Hepatocyte (in vitro differentiated cells): Measurements from ENCODE around the gene PRRT3. TPM values are rescaled to one million over a fixed set of nuclear protein-coding genes. Genes with fewer than 3 reads are reported as not detected.

ENCODE experiments used
- DNase-seq: peaks from one replicate; pipeline ENCODE4 v3.0.0-alpha.2; 2016; ENCODE audit warnings: low spot score
- H2AFZ ChIP-seq: fragments of 200-600 bp; sonication (generic); 2 replicates; pipeline ENCODE4 v1.6.0; 2016; ENCODE audit warnings: antibody characterized with exemption, mild to moderate bottlenecking
- H3K27ac ChIP-seq: fragments of 200-600 bp; sonication (generic); 2 replicates; pipeline ENCODE4 v1.5.1; 2016; ENCODE audit warnings: mild to moderate bottlenecking
- H3K27me3 ChIP-seq: fragments of 200-600 bp; sonication (generic); 2 replicates; pipeline ENCODE4 v1.6.1; 2016
- H3K36me3 ChIP-seq: fragments of 200-600 bp; sonication (generic); replicated peaks from 2 replicates; pipeline ENCODE4 v1.5.1; 2016; ENCODE audit warnings: low read depth; ENCODE audit not compliant: insufficient read depth
- H3K4me1 ChIP-seq: fragments of 200-600 bp; sonication (generic); 2 replicates; pipeline ENCODE4 v1.5.1; 2016; ENCODE audit warnings: mild to moderate bottlenecking, moderate library complexity; ENCODE audit not compliant: insufficient read depth
- H3K4me2 ChIP-seq: fragments of 200-600 bp; sonication (generic); 2 replicates; pipeline ENCODE4 v1.6.0; 2016
- H3K4me3 ChIP-seq: fragments of 200-600 bp; sonication (generic); 2 replicates; pipeline ENCODE4 v1.5.1; 2016; ENCODE audit warnings: mild to moderate bottlenecking
- H3K79me2 ChIP-seq: fragments of 200-600 bp; sonication (generic); 2 replicates; pipeline ENCODE4 v1.6.0; 2017; ENCODE audit warnings: mild to moderate bottlenecking
- H3K9me2 ChIP-seq: fragments of 200-600 bp; sonication (generic); replicated peaks from 2 replicates; pipeline ENCODE4 v1.6.0; 2017; ENCODE audit warnings: mild to moderate bottlenecking; ENCODE audit not compliant: insufficient read depth
- H3K9me3 ChIP-seq: fragments of 200-600 bp; sonication (generic); 2 replicates; pipeline ENCODE4 v1.5.1; 2016; ENCODE audit warnings: low read depth, mild to moderate bottlenecking
- H4K20me1 ChIP-seq: fragments of 200-600 bp; sonication (generic); 2 replicates; pipeline ENCODE4 v1.6.0; 2016; ENCODE audit warnings: mild to moderate bottlenecking; ENCODE audit not compliant: insufficient read depth, poor library complexity, severe bottlenecking
- CTCF ChIP-seq: fragments of 200-600 bp; sonication (generic); IDR thresholded peaks from 2 replicates; pipeline ENCODE4 v1.5.1; 2016; ENCODE audit warnings: antibody characterized with exemption, mild to moderate bottlenecking; ENCODE audit not compliant: poor library complexity
- EZH2 ChIP-seq: fragments of 200-600 bp; sonication (generic); IDR thresholded peaks from 2 replicates; pipeline ENCODE4 v1.6.1; 2016; ENCODE audit warnings: antibody characterized with exemption, mild to moderate bottlenecking, borderline replicate concordance
- EZH2phosphoT487 ChIP-seq: fragments of 200-600 bp; sonication (generic); IDR thresholded peaks from one replicate; pipeline ENCODE4 v1.6.1; 2018; ENCODE audit warnings: antibody characterized with exemption, mild to moderate bottlenecking, low read depth, moderate library complexity; ENCODE audit not compliant: unreplicated experiment, severe bottlenecking
- WGBS: methylation state at CpG from one replicate; pipeline ENCODE4 v1.1.6; 2016; ENCODE audit warnings: low lambda C conversion rate; ENCODE audit errors: missing lambda C conversion rate; 5-methylcytosine and 5-hydroxymethylcytosine counted together
- polyA plus RNA-seq: library from polyadenylated mRNA; unstranded; fragments of >200 nt; fragmentation: Nextera tagmentation; extraction: Ambion mirVana; gene quantifications from 2 replicates; pipeline ENCODE4 v1.2.1, GENCODE V29; 2016
- total RNA-seq: library from RNA; depleted of rRNA; stranded (reverse); fragments of >200 nt; gene quantifications from 2 replicates; pipeline ENCODE4 v1.2.3, GENCODE V29; 2014

The PRRT3 gene
- total and polyA plus RNA-seq, 2 experiments from 2014 or later: 2.0 to 2.5 TPM

GRCh38 chr3:9912294-9912935 lies 39.8 kb downstream of the PRRT3 start:
- Histone ChIP-seq H3K4me2 (no peak overlapping the region), H3K4me1 (peaks cover 36% of the 10 kb centered on the region)
- 84% methylated on average over 7 of the region's 7 CpGs for WGBS

GRCh38 chr3:9911863-9912262 lies 40.3 kb downstream of the PRRT3 start:
- WGBS: 83% methylated on average over 8 of the region's 8 CpGs
- TF ChIP-seq EZH2 (no peak), EZH2phosphoT487 (no peak), CTCF (no peak)

More at GRCh38 chr3:9912294-9912935, 39.8 kb downstream of the PRRT3 start:
- Histone ChIP-seq H3K36me3 (no peaks in the 10 kb centered on the region), H3K27me3 (no peaks in the 10 kb centered on the region), H3K9me3 (no peaks in the 10 kb centered on the region), H3K9me2 (no peaks in the 10 kb centered on the region), H2AFZ (no peak overlapping the region), H3K27ac (no peak overlapping the region), H3K4me3 (no peak overlapping the region), H4K20me1 (no peaks in the 10 kb centered on the region), H3K79me2 (peaks cover 1% of the 10 kb centered on the region)
- no peak for TF ChIP-seq EZH2
- no peak for DNase-seq

DNA sequence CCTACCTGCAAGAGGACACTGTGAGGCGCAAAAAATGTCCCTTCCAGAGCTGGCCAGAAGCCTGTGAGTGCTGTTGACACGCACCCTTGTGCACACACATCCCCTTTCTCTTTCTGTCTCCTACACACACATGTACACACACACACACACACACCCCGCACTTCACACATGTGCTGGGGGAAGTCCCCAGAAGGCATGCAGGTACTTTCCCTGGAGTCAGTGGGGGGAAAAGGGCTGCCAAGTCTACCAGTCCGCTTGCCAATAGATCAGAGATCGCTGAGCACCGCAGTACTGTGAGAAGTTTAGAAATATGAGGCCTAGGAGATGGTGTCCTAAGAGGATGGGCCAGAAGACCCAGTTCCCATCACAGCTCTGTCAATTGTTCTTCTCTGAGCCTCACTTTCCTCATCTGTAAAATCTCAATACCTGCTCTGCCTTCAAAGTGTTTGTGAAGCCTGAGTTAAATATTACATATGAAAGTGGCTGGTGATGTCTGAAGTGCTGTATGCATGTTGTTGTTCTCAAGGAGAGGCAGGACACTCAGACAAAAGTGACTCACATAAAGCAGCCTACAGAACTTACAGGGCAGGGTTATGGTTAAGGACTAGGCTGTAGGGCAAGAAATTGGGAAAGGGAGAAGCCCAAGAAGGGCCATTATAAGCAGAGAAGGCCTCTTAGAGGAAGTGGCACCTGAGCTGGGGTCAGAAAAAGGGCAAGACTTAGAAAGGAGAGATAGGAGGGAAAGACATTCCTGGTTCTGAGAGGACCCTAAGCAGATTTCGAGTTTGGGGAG lies 42.8 kb downstream of the PRRT3 start:
- TF ChIP-seq CTCF (no peak), EZH2phosphoT487 (no peak), EZH2 (no peak)
- WGBS: 93% methylated on average over 7 of the region's 7 CpGs

More at GRCh38 chr3:9911863-9912262, 40.3 kb downstream of the PRRT3 start:
- H2AFZ ChIP-seq: no peak overlapping the region
- H4K20me1 ChIP-seq: no peaks in the 10 kb centered on the region
- no peak overlapping the region for H3K4me2 ChIP-seq
- no peaks in the 10 kb centered on the region for H3K9me2 ChIP-seq
- no peaks in the 10 kb centered on the region for H3K27me3 ChIP-seq
- H3K79me2 ChIP-seq: no peaks in the 10 kb centered on the region
- H3K27ac ChIP-seq: no peak overlapping the region
- H3K9me3 ChIP-seq: no peaks in the 10 kb centered on the region
- peaks cover 32% of the 10 kb centered on the region for H3K4me1 ChIP-seq
- no peak for DNase-seq
- no peaks in the 10 kb centered on the region for H3K36me3 ChIP-seq
- no peak overlapping the region for H3K4me3 ChIP-seq

GRCh38 chr3:9908286-9908685 lies 43.9 kb downstream of the PRRT3 start:
- Histone ChIP-seq H3K9me2 (no peaks in the 10 kb centered on the region), H3K4me2 (no peak overlapping the region), H3K79me2 (peaks cover 12% of the 10 kb centered on the region), H2AFZ (no peak overlapping the region), H4K20me1 (no peaks in the 10 kb centered on the region), H3K4me1 (peaks cover 17% of the 10 kb centered on the region), H3K27ac (no peak overlapping the region), H3K9me3 (no peaks in the 10 kb centered on the region), H3K27me3 (no peaks in the 10 kb centered on the region), H3K36me3 (no peaks in the 10 kb centered on the region), H3K4me3 (no peak overlapping the region)
- no peak for DNase-seq
- TF ChIP-seq CTCF (no peak), EZH2 (no peak), EZH2phosphoT487 (no peak)
- WGBS: 96% methylated on average over 3 of the region's 3 CpGs

More for the DNA sequence above, 42.8 kb downstream of the PRRT3 start:
- DNase-seq: no peak
- H3K9me3 ChIP-seq: no peaks in the 10 kb centered on the region
- peaks cover 18% of the 10 kb centered on the region for H3K4me1 ChIP-seq
- no peaks in the 10 kb centered on the region for H3K27me3 ChIP-seq
- H2AFZ ChIP-seq: no peak overlapping the region
- H3K9me2 ChIP-seq: no peaks in the 10 kb centered on the region
- H3K36me3 ChIP-seq: no peaks in the 10 kb centered on the region
- peaks cover 3% of the 10 kb centered on the region for H3K79me2 ChIP-seq
- H3K4me3 ChIP-seq: no peak overlapping the region
- no peaks in the 10 kb centered on the region for H4K20me1 ChIP-seq
- H3K4me2 ChIP-seq: no peak overlapping the region
- no peak overlapping the region for H3K27ac ChIP-seq
